OCI-LY3 (cell line): ENCODE results near the gene TPCN2.

Source experiments
- CTCF ChIP-seq: fragments of 200-600, 300-600 bp; sonication (generic); IDR thresholded peaks from 2 replicates; pipeline ENCODE4 v1.5.1; 2014; ENCODE audit warnings: antibody characterized with exemption, low read length, low read depth
- EZH2phosphoT487 ChIP-seq: fragments of 200-600 bp; shearing (Covaris generic); IDR thresholded peaks from 2 replicates; pipeline ENCODE4 v1.6.1; 2018; ENCODE audit warnings: antibody characterized with exemption, mixed run types, low read depth

- TF ChIP-seq CTCF (no peak), EZH2phosphoT487 (no peak)
Observed at GRCh38 chr11:69017951-69018350, 30.8 kb upstream of the TPCN2 start.
